SK-N-MC (cell line): Measurements from ENCODE around the gene PREB.
A peak's percentile ranks its signal among the peaks of the same experiment; 100 is the strongest.

Experiments
- DNase-seq: peaks from one replicate; pipeline ENCODE4 v3.0.0-alpha.2; 2011; ENCODE audit warnings: low read depth, low spot score
- H3K27ac ChIP-seq: fragments of 200-600 bp; sonication (generic); 2 replicates; pipeline ENCODE4 v1.5.1; 2016; ENCODE audit warnings: mixed run types
- H3K36me3 ChIP-seq: fragments of 200-600 bp; sonication (generic); 2 replicates; pipeline ENCODE4 v1.6.1; 2017; ENCODE audit warnings: antibody characterized with exemption, low read length, mixed read lengths; ENCODE audit not compliant: insufficient read depth
- H3K4me3 ChIP-seq: fragments of 200-600 bp; sonication (generic); 2 replicates; pipeline ENCODE4 v1.5.1; 2016
- H3K9ac ChIP-seq: fragments of 200-600 bp; sonication (generic); 2 replicates; pipeline ENCODE4 v1.8.0; 2017; ENCODE audit warnings: mixed run types, mixed read lengths; ENCODE audit not compliant: insufficient read length
- H3K9me3 ChIP-seq: fragments of 200-600 bp; sonication (generic); 2 replicates; pipeline ENCODE4 v1.6.1; 2017; ENCODE audit warnings: low read depth, mild to moderate bottlenecking, antibody characterized with exemption, low read length, moderate library complexity, mixed read lengths
- EZH2 ChIP-seq: fragments of 200-600 bp; sonication (generic); IDR thresholded peaks from one replicate; pipeline ENCODE4 v1.6.1; 2017; ENCODE audit warnings: antibody characterized with exemption
- FOXP2 ChIP-seq: optimal IDR thresholded peaks from 2 replicates; pipeline ENCODE3; 2011; ENCODE audit warnings: mild to moderate bottlenecking, moderate library complexity; ENCODE audit not compliant: insufficient read depth; ENCODE audit errors: extremely low read length, control extremely low read depth
- POLR2AphosphoS5 ChIP-seq: IDR thresholded peaks from 2 replicates; pipeline ENCODE4 v1.6.1; 2012; ENCODE audit warnings: mild to moderate bottlenecking, low read depth, low read length, borderline replicate concordance

PREB gene

DNA sequence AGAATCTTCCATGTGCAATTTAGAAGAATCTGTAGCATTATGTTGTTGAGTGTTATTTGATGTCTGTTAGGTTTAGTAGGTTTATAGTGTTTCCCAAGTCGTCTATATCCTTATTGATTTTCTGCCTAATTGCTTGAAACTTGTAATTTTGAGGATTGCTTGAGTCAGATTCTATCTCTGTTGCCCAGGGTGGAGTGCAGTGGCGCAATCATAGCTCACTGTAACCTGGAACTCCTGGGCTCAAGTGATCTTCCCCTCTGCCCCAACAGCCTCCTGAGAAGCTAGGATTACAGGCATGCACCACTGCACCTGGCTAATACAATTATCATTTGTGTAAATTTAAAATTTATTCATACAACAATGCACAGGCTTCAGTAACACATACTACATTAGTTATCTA is 11.2 kb upstream of the PREB start:
- H3K9ac ChIP-seq = no peak overlapping the region
- TF ChIP-seq POLR2AphosphoS5 (no peak), EZH2 (no peak), FOXP2 (no peak)
- no peaks in the 10 kb centered on the region for H3K36me3 ChIP-seq
- H3K27ac ChIP-seq = no peak overlapping the region
- no peak overlapping the region for H3K4me3 ChIP-seq
- no peaks in the 10 kb centered on the region for H3K9me3 ChIP-seq
- DNase-seq = no peak

DNA sequence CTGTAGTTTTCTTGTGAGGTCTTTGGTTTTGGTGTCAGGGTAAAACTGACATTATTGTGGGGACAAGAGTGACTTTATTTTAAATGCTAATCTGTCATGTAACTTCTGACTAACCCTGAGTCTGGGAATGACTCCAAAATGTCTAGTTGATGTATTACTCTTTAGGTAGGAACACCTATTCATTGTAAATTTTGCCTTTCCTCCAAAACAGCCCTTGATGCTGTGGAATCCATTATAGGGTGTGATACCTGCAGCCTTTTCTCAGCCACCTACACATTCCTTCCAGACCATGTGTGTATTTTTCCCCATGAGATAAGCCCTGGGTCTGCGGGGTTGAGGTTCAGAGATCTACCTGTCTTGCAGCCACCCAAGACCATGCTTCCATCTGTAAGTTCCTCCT is 8.8 kb upstream of the PREB start:
- H3K9me3 ChIP-seq = no peaks in the 10 kb centered on the region

DNA sequence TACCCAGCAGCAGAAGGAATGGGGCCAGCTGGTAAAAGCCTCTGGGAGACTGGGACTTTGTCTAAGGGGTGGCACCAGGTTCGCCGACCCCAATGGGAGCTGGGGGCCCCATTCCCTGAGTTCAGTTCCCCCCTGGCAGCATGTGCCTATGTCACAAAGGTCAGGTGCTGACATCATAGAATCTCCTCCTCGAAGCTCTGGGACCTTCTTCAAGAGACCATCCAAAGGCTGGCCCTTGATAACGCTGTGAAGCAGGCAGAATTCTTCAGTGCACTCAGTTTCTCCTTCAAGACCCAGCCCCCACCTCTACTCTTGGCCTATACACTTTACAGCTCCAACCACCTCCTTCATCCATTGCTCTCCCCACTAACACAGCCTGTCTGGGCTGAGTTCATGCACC is 4.9 kb upstream of the PREB start, which contains the start of gene PRR30:
TSS of gene PRR30 (minus strand) at position 101 of the 400 bp plus-strand sequence. CDS start 1,081 bp downstream, outside the sequence.
- Histone ChIP-seq H3K36me3 (no peaks in the 10 kb centered on the region), H3K4me3 (no peak within 1 kb of the TSS), H3K9ac (no peak within 1 kb of the TSS), H3K9me3 (no peaks in the 10 kb centered on the region), H3K27ac (no peak within 1 kb of the TSS)
- DNase-seq = no peak
- TF ChIP-seq FOXP2 = no peak

More for the DNA sequence above, 8.8 kb upstream of the PREB start:
- Histone ChIP-seq H3K4me3 (no peak overlapping the region), H3K36me3 (no peaks in the 10 kb centered on the region), H3K27ac (no peak overlapping the region), H3K9ac (no peak overlapping the region)
- no peak for TF ChIP-seq EZH2
- TF ChIP-seq FOXP2 = no peak
- TF ChIP-seq POLR2AphosphoS5 = no peak
- no peak for DNase-seq

DNA sequence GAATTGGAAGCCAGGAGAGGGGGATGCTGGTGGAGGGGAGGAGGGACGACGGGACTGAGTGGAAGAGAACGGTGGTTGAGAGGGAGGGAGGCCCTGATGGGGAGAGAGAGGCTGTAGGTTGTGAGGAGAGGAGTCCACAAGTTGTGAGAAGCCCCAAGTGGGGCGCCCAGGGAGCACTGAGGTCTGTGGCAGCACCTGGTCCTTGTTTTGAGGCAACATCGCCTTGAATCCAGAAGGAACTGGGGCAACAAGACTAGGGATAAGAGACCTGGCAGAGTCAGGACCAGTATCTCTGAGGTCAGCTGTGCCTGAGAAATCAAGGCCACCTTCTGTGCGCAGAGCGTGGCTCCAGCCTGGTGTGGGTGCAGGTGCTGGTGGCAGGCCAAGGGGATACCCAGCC is 3.7 kb upstream of the PREB start:
- H3K27ac ChIP-seq = no peak overlapping the region
- DNase-seq = no peak

DNA sequence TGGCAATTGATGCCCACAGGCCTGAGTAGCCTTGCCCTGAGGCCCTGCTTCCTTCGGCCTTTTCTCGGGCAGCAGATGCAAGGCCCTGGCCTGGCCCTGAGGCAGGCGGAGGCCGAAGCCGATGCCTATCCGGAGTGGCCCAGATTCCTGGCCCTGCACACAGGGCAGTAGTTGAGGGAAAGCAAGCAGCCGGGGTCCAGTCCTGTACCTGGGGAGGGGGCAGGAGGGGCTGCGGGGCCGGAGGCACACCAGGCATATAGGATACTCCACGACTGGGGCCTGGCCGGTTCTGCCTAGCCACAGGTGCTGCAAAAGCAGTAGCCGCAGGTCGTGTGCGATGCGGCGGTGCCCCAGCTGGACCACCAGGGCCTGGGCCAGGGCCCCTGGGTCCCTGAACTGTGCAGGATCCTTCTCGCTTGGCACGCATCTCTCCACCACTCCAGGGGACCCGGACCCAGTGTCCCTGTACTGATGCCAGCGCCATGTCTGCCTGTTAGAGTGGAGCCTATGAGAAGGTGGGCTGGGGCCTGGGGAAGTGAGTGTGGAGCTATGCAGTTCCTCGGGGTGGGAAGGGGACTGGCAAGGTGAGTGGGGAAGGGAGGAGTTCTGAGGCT is 3.0 kb upstream of the PREB start:
- TF ChIP-seq POLR2AphosphoS5 (no peak), EZH2 (no peak), FOXP2 (no peak)
- Histone ChIP-seq H3K36me3 (peaks cover 10% of the 10 kb centered on the region), H3K27ac (no peak overlapping the region), H3K9ac (no peak overlapping the region), H3K4me3 (no peak overlapping the region), H3K9me3 (no peaks in the 10 kb centered on the region)
- no peak for DNase-seq

More for the DNA sequence above, 3.7 kb upstream of the PREB start:
- Histone ChIP-seq H3K36me3 (peaks cover 3% of the 10 kb centered on the region; the same call in 1 of the 2 replicates), H3K4me3 (no peak overlapping the region), H3K9me3 (no peaks in the 10 kb centered on the region), H3K9ac (no peak overlapping the region)
- TF ChIP-seq FOXP2 = no peak
- no peak for TF ChIP-seq POLR2AphosphoS5
- no peak for TF ChIP-seq EZH2

DNA sequence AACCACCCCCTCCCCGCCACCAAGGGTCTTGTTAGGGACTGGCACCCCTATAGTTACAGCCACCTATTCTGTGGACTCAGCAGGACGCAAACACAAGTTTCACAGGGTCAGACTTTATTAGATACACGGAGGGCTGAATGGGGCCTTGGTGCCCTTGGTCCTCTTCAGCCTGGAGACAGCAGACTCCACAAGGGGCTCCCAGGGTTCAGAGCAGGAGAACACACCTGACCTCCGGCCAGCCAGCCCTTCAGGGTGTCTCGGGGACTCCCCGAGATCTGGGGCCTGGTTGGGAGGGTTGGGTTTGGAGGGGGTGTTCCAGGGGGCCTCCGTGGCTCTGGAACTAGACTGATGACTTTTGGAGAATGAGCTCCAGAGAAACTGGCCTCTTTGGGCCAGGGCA is 2.3 kb upstream of the PREB start:
- Histone ChIP-seq H3K4me3 (no peak overlapping the region), H3K36me3 (peaks cover 16% of the 10 kb centered on the region), H3K9me3 (no peaks in the 10 kb centered on the region), H3K9ac (no peak overlapping the region), H3K27ac (no peak overlapping the region)
- TF ChIP-seq POLR2AphosphoS5 (no peak), FOXP2 (no peak), EZH2 (no peak)
- no peak for DNase-seq

DNA sequence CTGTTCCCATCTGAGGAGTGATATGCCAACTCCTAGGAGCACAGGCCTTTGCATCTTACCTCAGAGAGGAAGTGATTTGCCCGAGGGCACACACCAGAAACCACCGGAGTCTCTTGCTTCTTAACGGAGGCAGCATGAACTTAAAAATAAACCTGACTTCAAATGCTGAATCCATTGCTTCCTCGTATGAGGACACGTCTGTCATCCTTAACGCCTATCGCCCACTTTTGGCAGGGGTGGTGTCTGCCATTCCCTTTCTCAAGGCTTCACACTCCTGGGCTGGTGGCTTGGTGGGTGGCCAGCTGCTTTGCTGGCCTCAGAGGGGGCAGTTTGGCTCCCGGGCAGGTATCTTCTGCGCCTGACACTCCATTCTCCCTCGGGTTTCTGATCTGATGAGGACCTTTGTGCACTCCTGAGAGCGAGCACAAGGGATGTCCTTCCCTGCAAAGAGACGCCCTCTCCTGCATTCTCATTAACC is 1.1 kb upstream of the PREB start:
- no peaks in the 10 kb centered on the region for H3K9me3 ChIP-seq
- H3K9ac ChIP-seq = no peak overlapping the region
- DNase-seq = no peak
- no peak for TF ChIP-seq EZH2
- no peak for TF ChIP-seq FOXP2
- TF ChIP-seq POLR2AphosphoS5 = no peak
- H3K36me3 ChIP-seq = peaks cover 29% of the 10 kb centered on the region
- no peak overlapping the region for H3K4me3 ChIP-seq
- no peak overlapping the region for H3K27ac ChIP-seq

DNA sequence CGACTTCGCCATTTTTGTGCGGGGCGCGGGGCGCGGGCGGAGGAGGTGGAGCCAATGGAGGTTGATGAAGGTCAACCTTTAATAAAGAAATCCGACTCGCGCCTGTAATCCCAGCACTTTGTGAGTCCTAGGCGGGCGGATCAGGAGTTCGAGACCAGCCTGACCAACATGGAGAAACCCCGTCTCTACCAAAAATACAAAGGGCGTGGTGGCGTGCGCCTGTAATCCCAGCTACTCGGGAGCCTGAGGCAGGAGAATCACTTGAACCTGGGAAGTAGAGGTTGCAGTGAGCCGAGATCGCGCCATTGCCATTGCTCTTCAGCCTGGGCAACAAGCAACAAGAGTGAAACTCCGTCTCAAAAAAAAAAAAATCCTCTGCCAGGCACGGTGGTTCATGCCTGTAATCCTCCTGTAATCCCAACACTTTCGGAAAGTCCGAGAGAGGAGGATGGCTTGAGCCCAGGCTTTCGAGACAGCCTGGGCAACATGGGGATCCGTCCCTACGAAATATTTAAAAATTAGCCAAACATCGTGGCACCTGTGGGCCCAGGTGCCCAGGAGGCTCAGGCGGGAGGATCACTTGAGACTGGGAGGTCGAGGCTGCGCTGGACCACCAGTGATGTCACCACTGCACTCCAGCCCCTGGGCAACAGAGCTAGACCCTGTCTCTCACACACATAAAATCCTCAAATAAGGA is 493 bp upstream of the PREB start:
- peaks cover 35% of the 10 kb centered on the region for H3K36me3 ChIP-seq
- H3K4me3 ChIP-seq = peak overlapping the region; percentile 99
- no peak for DNase-seq
- TF ChIP-seq EZH2 (no peak), FOXP2 (peak; percentile 2)
- no peaks in the 10 kb centered on the region for H3K9me3 ChIP-seq
- peak overlapping the region; percentile 54; the same call in 1 of the 2 replicates for H3K27ac ChIP-seq
- no peak overlapping the region for H3K9ac ChIP-seq
